ENCODE results near the gene FARP1.

- TF ChIP-seq EP300 (IDR thresholded peaks at IDR 0.05) (no peak), POLR2AphosphoS5 (IDR thresholded peaks at IDR 0.05) (no peak), CTCF (IDR thresholded peaks at IDR 0.05) (no peak)
Observed at GRCh38 chr13:98225036-98225940, 82.4 kb downstream of the FARP1 start.

Data from gastroesophageal sphincter (tissue), 3 donors.